Large intestine (tissue), 3 donors: ENCODE results near the gene FOXL2. TPM values are rescaled to one million over a fixed set of nuclear protein-coding genes. Genes with fewer than 3 reads are reported as not detected.

Experiments used
- DNase-seq, 2 donors: peaks; one replicate each; pipeline versions ENCODE4 v3.0.0 to v3.0.0-alpha.2; 2013
- H3K27ac ChIP-seq: one replicate; pipeline ENCODE4 v1.5.1; 2013; ENCODE audit warnings: low read length
- H3K27me3 ChIP-seq: 2 replicates; pipeline ENCODE4 v1.6.1; 2013; ENCODE audit warnings: low read length; ENCODE audit not compliant: control insufficient read depth, insufficient read depth
- H3K36me3 ChIP-seq: 2 replicates; pipeline ENCODE4 v1.6.1; 2013; ENCODE audit warnings: low read length; ENCODE audit not compliant: control insufficient read depth, insufficient read depth
- H3K4me1 ChIP-seq: one replicate; pipeline ENCODE4 v1.6.1; 2013; ENCODE audit warnings: low read length; ENCODE audit not compliant: control insufficient read depth, insufficient read depth
- H3K4me3 ChIP-seq: one replicate; pipeline ENCODE4 v1.5.1; 2013; ENCODE audit warnings: low read length
- H3K9me3 ChIP-seq: one replicate; pipeline ENCODE4 v1.6.1; 2013; ENCODE audit warnings: mild to moderate bottlenecking, low read depth, low read length, moderate library complexity; ENCODE audit not compliant: control insufficient read depth
- WGBS: methylation state at CpG from one replicate; pipeline ENCODE4 v1.1.5; 2013; ENCODE audit warnings: low lambda C conversion rate; ENCODE audit not compliant: insufficient coverage; 5-methylcytosine and 5-hydroxymethylcytosine counted together
- polyA plus RNA-seq: library from polyadenylated mRNA; unstranded; fragments of 120-200 nt; gene quantifications from one replicate; pipeline ENCODE4 v1.2.1, GENCODE V29; 2013

The FOXL2 gene
- polyA plus RNA-seq, 1 donor, result not detected

GRCh38 chr3:138909904-138910303 is 37.0 kb downstream of the FOXL2 start:
- H3K9me3 ChIP-seq, result no peaks in the 10 kb centered on the region
- H3K36me3 ChIP-seq, result no peaks in the 10 kb centered on the region
- H3K4me1 ChIP-seq, result peaks cover 3% of the 10 kb centered on the region
- no peak overlapping the region for H3K27ac ChIP-seq
- no peak overlapping the region for H3K4me3 ChIP-seq
- peak in 1 of 2 donors; percentile 23 for DNase-seq
- H3K27me3 ChIP-seq, result no peaks in the 10 kb centered on the region

DNA sequence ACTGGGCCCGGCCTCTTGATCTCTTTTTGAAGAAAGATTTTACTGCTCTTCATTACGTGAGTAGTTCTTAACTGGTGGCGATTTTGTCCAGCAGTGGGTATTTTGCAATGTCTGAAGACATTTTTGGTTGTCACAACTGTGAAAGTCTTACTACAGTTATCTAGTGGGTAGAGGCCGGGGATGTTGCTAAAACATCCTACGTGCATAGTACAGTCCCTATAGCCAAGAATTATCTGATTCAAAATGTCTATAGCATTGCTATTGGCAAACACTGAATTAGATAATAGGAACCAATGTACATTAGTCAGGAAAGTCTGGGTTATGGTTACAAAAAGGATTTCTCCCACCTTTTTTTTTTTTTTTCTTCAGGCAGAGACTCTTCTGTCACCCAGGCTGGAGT is 38.1 kb downstream of the FOXL2 start:
- Histone ChIP-seq H3K27me3 (no peaks in the 10 kb centered on the region), H3K27ac (no peak overlapping the region), H3K4me1 (no peaks in the 10 kb centered on the region), H3K36me3 (no peaks in the 10 kb centered on the region), H3K9me3 (no peaks in the 10 kb centered on the region), H3K4me3 (no peak overlapping the region)
- WGBS, result no CpG with 5 or more reads among the region's 5 CpGs
- no peak for DNase-seq

DNA sequence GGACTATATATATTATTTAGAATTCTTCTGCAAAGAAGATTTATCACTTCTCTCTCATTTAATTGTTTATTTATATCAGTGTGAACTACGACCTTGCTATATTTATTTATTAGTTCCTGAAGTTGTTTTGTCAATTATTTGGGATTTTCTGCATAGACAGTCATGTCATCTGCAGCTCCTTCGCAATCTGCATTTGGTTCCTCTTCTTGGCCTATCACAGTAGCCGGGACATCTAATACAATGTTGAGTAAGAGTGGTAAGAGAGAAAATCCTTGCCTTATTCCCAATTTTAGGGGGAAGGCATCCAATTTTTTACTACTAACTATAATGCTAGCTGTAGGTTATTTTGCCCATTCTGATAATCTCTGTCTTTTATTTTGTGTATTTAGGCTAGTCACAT is 39.4 kb downstream of the FOXL2 start:
- H3K4me1 ChIP-seq, result no peaks in the 10 kb centered on the region
- DNase-seq, result no peak
- no peak overlapping the region for H3K4me3 ChIP-seq
- no peaks in the 10 kb centered on the region for H3K9me3 ChIP-seq
- H3K27me3 ChIP-seq, result no peaks in the 10 kb centered on the region
- H3K36me3 ChIP-seq, result no peaks in the 10 kb centered on the region
- WGBS, result no CpG with 5 or more reads among the region's 3 CpGs
- H3K27ac ChIP-seq, result no peak overlapping the region

DNA sequence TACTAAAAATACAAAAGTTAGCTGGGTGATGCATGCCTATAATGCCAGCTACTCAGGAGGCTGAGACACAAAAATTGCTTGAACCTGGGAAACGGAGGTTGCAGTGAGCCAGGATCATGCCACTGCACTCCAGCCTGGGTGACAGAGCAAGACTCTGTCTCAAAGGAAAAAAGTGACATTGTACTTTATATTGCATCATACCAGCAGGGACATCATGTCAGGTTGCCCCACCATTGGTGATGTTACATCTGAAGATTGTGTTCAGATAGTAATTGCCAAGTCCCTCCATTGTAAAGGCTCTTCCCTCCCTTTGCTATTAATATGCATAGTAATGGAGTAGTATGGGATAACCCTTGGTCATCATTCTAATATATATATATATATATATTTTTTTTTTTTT is 44.8 kb downstream of the FOXL2 start:
- H3K4me3 ChIP-seq, result no peak overlapping the region
- no CpG with 5 or more reads among the region's 1 CpG for WGBS
- no peaks in the 10 kb centered on the region for H3K4me1 ChIP-seq
- H3K36me3 ChIP-seq, result no peaks in the 10 kb centered on the region
- no peaks in the 10 kb centered on the region for H3K9me3 ChIP-seq
- DNase-seq, result no peak
- H3K27me3 ChIP-seq, result no peaks in the 10 kb centered on the region
- H3K27ac ChIP-seq, result no peak overlapping the region

- no peaks in the 10 kb centered on the region for H3K36me3 ChIP-seq
- H3K4me1 ChIP-seq, result no peaks in the 10 kb centered on the region
- DNase-seq, result no peak
- H3K4me3 ChIP-seq, result no peak overlapping the region
- no peaks in the 10 kb centered on the region for H3K9me3 ChIP-seq
- H3K27me3 ChIP-seq, result no peaks in the 10 kb centered on the region
- WGBS, result no CpG with 5 or more reads among the region's 8 CpGs
- no peak overlapping the region for H3K27ac ChIP-seq
Observed at GRCh38 chr3:138901567-138901966, 45.4 kb downstream of the FOXL2 start.

GRCh38 chr3:138899351-138899991 is 47.5 kb downstream of the FOXL2 start:
- DNase-seq, result no peak
- no peaks in the 10 kb centered on the region for H3K9me3 ChIP-seq
- no peaks in the 10 kb centered on the region for H3K4me1 ChIP-seq
- no peaks in the 10 kb centered on the region for H3K27me3 ChIP-seq
- H3K36me3 ChIP-seq, result no peaks in the 10 kb centered on the region
- no peak overlapping the region for H3K4me3 ChIP-seq
- H3K27ac ChIP-seq, result no peak overlapping the region
- WGBS, result no CpG with 5 or more reads among the region's 5 CpGs

DNA sequence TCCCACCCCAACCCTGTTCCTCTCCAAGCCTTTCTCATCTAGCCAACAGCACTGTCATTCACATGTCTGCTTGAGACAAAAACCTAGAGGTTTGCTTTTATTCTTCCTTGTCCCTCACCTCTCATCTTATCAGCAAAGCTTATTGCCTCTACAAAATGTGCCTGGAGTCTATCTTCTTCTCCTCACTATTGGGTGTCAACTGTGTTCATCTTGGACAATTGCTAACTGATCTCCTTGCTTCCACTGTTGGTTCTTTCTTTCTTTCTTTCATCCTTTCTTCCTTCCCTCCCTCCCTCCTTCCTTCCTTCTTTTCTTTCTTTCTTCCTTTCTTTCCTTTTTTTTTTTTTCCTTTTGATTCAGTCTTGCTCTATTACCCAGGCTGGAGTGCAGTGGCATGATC is 48.2 kb downstream of the FOXL2 start:
- no peak for DNase-seq
- no peaks in the 10 kb centered on the region for H3K4me1 ChIP-seq
- H3K36me3 ChIP-seq, result no peaks in the 10 kb centered on the region
- no peaks in the 10 kb centered on the region for H3K9me3 ChIP-seq
- H3K27me3 ChIP-seq, result no peaks in the 10 kb centered on the region
- H3K27ac ChIP-seq, result no peak overlapping the region
- no peak overlapping the region for H3K4me3 ChIP-seq

- Histone ChIP-seq H3K36me3 (no peaks in the 10 kb centered on the region), H3K27me3 (no peaks in the 10 kb centered on the region), H3K9me3 (no peaks in the 10 kb centered on the region), H3K4me3 (no peak overlapping the region), H3K4me1 (no peaks in the 10 kb centered on the region), H3K27ac (no peak overlapping the region)
- WGBS, result no CpG with 5 or more reads among the region's 1 CpG
- no peak for DNase-seq
Observed at GRCh38 chr3:138898301-138898700, 48.6 kb downstream of the FOXL2 start.

Other genes starting within 250 kb of the FOXL2 start
- 51.1 TPM for gene PIK3CB, start 112.2 kb downstream of the FOXL2 start, polyA plus RNA-seq
- not detected for gene FOXL2NB, start 80 bp upstream of the FOXL2 start, polyA plus RNA-seq
- not detected for gene PRR23A, start 59.1 kb upstream of the FOXL2 start, polyA plus RNA-seq
- gene PRR23B, start 73.8 kb upstream of the FOXL2 start, polyA plus RNA-seq, result not detected
- gene PRR23C, start 97.8 kb upstream of the FOXL2 start, polyA plus RNA-seq, result not detected